Naive B cell (primary cell): ENCODE results near the gene THY1. TPM values are rescaled to one million over a fixed set of nuclear protein-coding genes. Genes with fewer than 3 reads are reported as not detected.

Experiments used
- ATAC-seq, 2 donors: fragments of 150-1000 bp; cut with Tn5 transposase; 2 replicates each; pipeline ENCODE4 v1.10.0; 2021; ENCODE audit warnings: low read depth in 2 of 2, mild to moderate bottlenecking in 2 of 2, moderate library complexity in 2 of 2
- DNase-seq: peaks from one replicate; pipeline ENCODE4 v3.0.0; 2022
- H3K27ac Mint-ChIP-seq, 6 donors: one replicate each; pipeline ENCODE4 v1.8.0; 2020 to 2022; ENCODE audit warnings: mild to moderate bottlenecking in 6 of 6, mixed read lengths in 6 of 6, moderate library complexity in 5 of 6, inconsistent platforms in 2 of 6
- H3K27me3 Mint-ChIP-seq, 3 donors: one replicate each; pipeline ENCODE4 v1.8.0; 2021 to 2022; ENCODE audit warnings: mixed read lengths in 3 of 3, mild to moderate bottlenecking in 1 of 3
- H3K36me3 Mint-ChIP-seq, 2 donors: one replicate each; pipeline ENCODE4 v1.8.0; 2020 to 2022; ENCODE audit warnings: mixed read lengths in 2 of 2, inconsistent platforms in 1 of 2, mild to moderate bottlenecking in 1 of 2
- H3K4me1 Mint-ChIP-seq, 3 donors: one replicate each; pipeline ENCODE4 v1.8.0; 2020 to 2022; ENCODE audit warnings: mixed read lengths in 3 of 3, inconsistent platforms in 1 of 3, mild to moderate bottlenecking in 1 of 3, moderate library complexity in 1 of 3
- H3K4me3 Mint-ChIP-seq, 8 donors: one replicate each; pipeline ENCODE4 v1.8.0; 2020 to 2022; ENCODE audit warnings: mild to moderate bottlenecking in 8 of 8, mixed read lengths in 8 of 8, moderate library complexity in 8 of 8, inconsistent platforms in 2 of 8
- H3K9me3 Mint-ChIP-seq, 7 donors: one replicate each; pipeline ENCODE4 v1.8.0; 2020 to 2022; ENCODE audit warnings: mixed read lengths in 7 of 7, mild to moderate bottlenecking in 5 of 7, inconsistent platforms in 2 of 7, moderate library complexity in 1 of 7
- polyA plus RNA-seq, 6 donors: library from polyadenylated mRNA; unstranded; fragments of 300-500 nt; fragmentation: Illumina TruSeq; gene quantifications; one replicate each; pipeline ENCODE4 v1.2.3, GENCODE V29; 2021; ENCODE audit warnings: low read depth in 6 of 6

THY1 gene
- polyA plus RNA-seq, 6 donors from 2014 or later = not detected

- Mint-ChIP-seq H3K36me3 (no peaks in the 10 kb centered on the region), H3K4me1 (no peaks in the 10 kb centered on the region), H3K4me3 (no peak overlapping the region), H3K27ac (no peak overlapping the region), H3K27me3 (peaks cover 5 to 38% (median 11%) of the 10 kb centered on the region in 3 donors), H3K9me3 (no peaks in the 10 kb centered on the region)
- DNase-seq = no peak
- peak in 1 of 2 donors; percentile 49 for ATAC-seq
Observed at GRCh38 chr11:119373921-119374631, 48.9 kb downstream of the THY1 start.

- Mint-ChIP-seq H3K27ac (peak overlapping the region in 1 of 6 donors; percentile 82), H3K9me3 (no peaks in the 10 kb centered on the region), H3K27me3 (peaks cover 5 to 43% (median 19%) of the 10 kb centered on the region in 3 donors), H3K4me1 (no peaks in the 10 kb centered on the region), H3K4me3 (no peak overlapping the region), H3K36me3 (no peaks in the 10 kb centered on the region)
- ATAC-seq (no peak), DNase-seq (no peak)
Observed at GRCh38 chr11:119373059-119373920, 49.7 kb downstream of the THY1 start.

- no peak for ATAC-seq
- no peaks in the 10 kb centered on the region for H3K36me3 Mint-ChIP-seq
- no peak for DNase-seq
- H3K9me3 Mint-ChIP-seq = no peaks in the 10 kb centered on the region
- H3K27ac Mint-ChIP-seq = no peak overlapping the region
- H3K4me1 Mint-ChIP-seq = no peaks in the 10 kb centered on the region
- H3K27me3 Mint-ChIP-seq = peaks cover 8 to 52% (median 28%) of the 10 kb centered on the region in 3 donors
- H3K4me3 Mint-ChIP-seq = no peak overlapping the region
Observed at GRCh38 chr11:119372260-119373058, 50.5 kb downstream of the THY1 start.

GRCh38 chr11:119371778-119372182 lies 51.2 kb downstream of the THY1 start:
- ATAC-seq (no peak), DNase-seq (no peak)
- H3K4me3 Mint-ChIP-seq = no peak overlapping the region
- H3K27ac Mint-ChIP-seq = no peak overlapping the region
- peaks cover 15 to 58% (median 34%) of the 10 kb centered on the region in 3 donors for H3K27me3 Mint-ChIP-seq
- H3K36me3 Mint-ChIP-seq = no peaks in the 10 kb centered on the region
- no peaks in the 10 kb centered on the region for H3K9me3 Mint-ChIP-seq
- H3K4me1 Mint-ChIP-seq = no peaks in the 10 kb centered on the region

- ATAC-seq (no peak), DNase-seq (no peak)
- H3K36me3 Mint-ChIP-seq = no peaks in the 10 kb centered on the region
- no peaks in the 10 kb centered on the region for H3K4me1 Mint-ChIP-seq
- H3K27ac Mint-ChIP-seq = peak overlapping the region in 1 of 6 donors; percentile 29
- H3K9me3 Mint-ChIP-seq = no peaks in the 10 kb centered on the region
- no peak overlapping the region for H3K4me3 Mint-ChIP-seq
- H3K27me3 Mint-ChIP-seq = peaks cover 22 to 58% (median 41%) of the 10 kb centered on the region in 3 donors
Observed at GRCh38 chr11:119371067-119371601, 51.8 kb downstream of the THY1 start.

GRCh38 chr11:119370486-119371046 lies 52.4 kb downstream of the THY1 start:
- Mint-ChIP-seq H3K4me1 (no peaks in the 10 kb centered on the region), H3K4me3 (no peak overlapping the region), H3K27me3 (peaks cover 25 to 58% (median 45%) of the 10 kb centered on the region in 3 donors), H3K36me3 (no peaks in the 10 kb centered on the region), H3K27ac (no peak overlapping the region), H3K9me3 (no peaks in the 10 kb centered on the region)
- no peak for DNase-seq
- ATAC-seq = no peak

GRCh38 chr11:119369132-119369925 lies 53.6 kb downstream of the THY1 start:
- Mint-ChIP-seq H3K27ac (no peak overlapping the region), H3K27me3 (peaks cover 37 to 70% (median 58%) of the 10 kb centered on the region in 3 donors), H3K9me3 (peaks cover 0 to 3% (median 0%) of the 10 kb centered on the region in 7 donors), H3K4me1 (peaks cover 5 to 7% (median 6%) of the 10 kb centered on the region in 3 donors), H3K36me3 (peaks cover 0 to 8% of the 10 kb centered on the region in 2 donors), H3K4me3 (peak overlapping the region in 1 of 8 donors; percentile 18)
- no peak for ATAC-seq
- DNase-seq = no peak

GRCh38 chr11:119368121-119369034 lies 54.6 kb downstream of the THY1 start:
- Mint-ChIP-seq H3K27ac (no peak overlapping the region), H3K9me3 (peaks cover 0 to 3% (median 0%) of the 10 kb centered on the region in 7 donors), H3K27me3 (peaks cover 37 to 73% (median 61%) of the 10 kb centered on the region in 3 donors), H3K36me3 (peaks cover 0 to 9% of the 10 kb centered on the region in 2 donors), H3K4me3 (no peak overlapping the region), H3K4me1 (peaks cover 5 to 9% (median 7%) of the 10 kb centered on the region in 3 donors)
- DNase-seq = no peak
- no peak for ATAC-seq

GRCh38 chr11:119367661-119368120 lies 55.3 kb downstream of the THY1 start:
- H3K36me3 Mint-ChIP-seq = peaks cover 0 to 9% of the 10 kb centered on the region in 2 donors
- no peak for ATAC-seq
- peaks cover 0 to 3% (median 0%) of the 10 kb centered on the region in 7 donors for H3K9me3 Mint-ChIP-seq
- no peak for DNase-seq
- no peak overlapping the region for H3K27ac Mint-ChIP-seq
- H3K4me1 Mint-ChIP-seq = peaks cover 5 to 16% (median 7%) of the 10 kb centered on the region in 3 donors
- peaks cover 39 to 79% (median 68%) of the 10 kb centered on the region in 3 donors for H3K27me3 Mint-ChIP-seq
- no peak overlapping the region for H3K4me3 Mint-ChIP-seq
